ENCODE measurements around the gene VWA3A. TPM values are rescaled to one million over a fixed set of nuclear protein-coding genes. Genes with fewer than 3 reads are reported as not detected.

Gene VWA3A
- total RNA-seq, 4 donors from 2014 or later: 0.35 to 0.40 TPM; not detected in 2

DNA sequence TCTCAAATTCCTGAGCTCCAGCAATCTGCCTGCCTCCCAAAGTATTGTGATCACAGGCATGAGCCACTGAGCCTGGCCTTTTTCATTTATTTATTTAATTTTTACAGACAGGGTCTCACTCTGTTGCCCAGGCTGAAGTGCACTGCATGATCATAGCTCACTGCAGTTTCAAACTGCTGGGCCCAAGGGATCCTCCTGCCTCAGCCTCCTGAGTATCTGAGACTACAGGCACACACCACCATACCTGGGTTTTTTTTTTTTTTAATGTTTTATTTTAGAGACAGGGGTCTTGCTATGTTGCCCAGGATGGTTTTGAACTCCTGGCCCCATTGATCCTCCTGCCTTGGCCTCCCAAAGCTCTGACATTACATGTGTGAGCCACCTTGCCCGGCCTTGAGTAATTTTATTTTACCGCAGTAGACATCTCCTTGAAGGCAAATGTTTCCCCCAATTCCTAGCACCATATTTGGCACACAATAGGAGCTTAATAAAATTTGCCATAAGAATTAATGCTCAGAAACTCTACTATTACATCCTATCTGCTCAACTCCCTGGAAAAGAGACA lies 111.8 kb downstream of the VWA3A start:
- TF ChIP-seq POLR2AphosphoS5 (IDR thresholded peaks at IDR 0.05) (no peak), EP300 (IDR thresholded peaks at IDR 0.05) (no peak), POLR2A (IDR thresholded peaks at IDR 0.05) (no peak)
- TF ChIP-seq, protein P1, sequence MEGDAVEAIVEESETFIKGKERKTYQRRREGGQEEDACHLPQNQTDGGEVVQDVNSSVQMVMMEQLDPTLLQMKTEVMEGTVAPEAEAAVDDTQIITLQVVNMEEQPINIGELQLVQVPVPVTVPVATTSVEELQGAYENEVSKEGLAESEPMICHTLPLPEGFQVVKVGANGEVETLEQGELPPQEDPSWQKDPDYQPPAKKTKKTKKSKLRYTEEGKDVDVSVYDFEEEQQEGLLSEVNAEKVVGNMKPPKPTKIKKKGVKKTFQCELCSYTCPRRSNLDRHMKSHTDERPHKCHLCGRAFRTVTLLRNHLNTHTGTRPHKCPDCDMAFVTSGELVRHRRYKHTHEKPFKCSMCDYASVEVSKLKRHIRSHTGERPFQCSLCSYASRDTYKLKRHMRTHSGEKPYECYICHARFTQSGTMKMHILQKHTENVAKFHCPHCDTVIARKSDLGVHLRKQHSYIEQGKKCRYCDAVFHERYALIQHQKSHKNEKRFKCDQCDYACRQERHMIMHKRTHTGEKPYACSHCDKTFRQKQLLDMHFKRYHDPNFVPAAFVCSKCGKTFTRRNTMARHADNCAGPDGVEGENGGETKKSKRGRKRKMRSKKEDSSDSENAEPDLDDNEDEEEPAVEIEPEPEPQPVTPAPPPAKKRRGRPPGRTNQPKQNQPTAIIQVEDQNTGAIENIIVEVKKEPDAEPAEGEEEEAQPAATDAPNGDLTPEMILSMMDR (IDR thresholded peaks at IDR 0.05): no peak
- Histone ChIP-seq H3K27ac (peak overlapping the region in 1 of 4 donors; percentile 94), H3K4me1 (peaks cover 0 to 43% (median 4%) of the 10 kb centered on the region in 3 donors), H3K4me3 (no peak overlapping the region), H3K36me3 (no peaks in the 10 kb centered on the region), H3K27me3 (no peaks in the 10 kb centered on the region), H3K9me3 (no peaks in the 10 kb centered on the region)
- 100% methylated on average over 2 of the region's 2 CpGs; no CpG with 5 or more reads in 1 of the 2 donors for WGBS, 2 donors (ENCODE audit: low coverage in 1 of 2)
- no peak for ATAC-seq

DNA sequence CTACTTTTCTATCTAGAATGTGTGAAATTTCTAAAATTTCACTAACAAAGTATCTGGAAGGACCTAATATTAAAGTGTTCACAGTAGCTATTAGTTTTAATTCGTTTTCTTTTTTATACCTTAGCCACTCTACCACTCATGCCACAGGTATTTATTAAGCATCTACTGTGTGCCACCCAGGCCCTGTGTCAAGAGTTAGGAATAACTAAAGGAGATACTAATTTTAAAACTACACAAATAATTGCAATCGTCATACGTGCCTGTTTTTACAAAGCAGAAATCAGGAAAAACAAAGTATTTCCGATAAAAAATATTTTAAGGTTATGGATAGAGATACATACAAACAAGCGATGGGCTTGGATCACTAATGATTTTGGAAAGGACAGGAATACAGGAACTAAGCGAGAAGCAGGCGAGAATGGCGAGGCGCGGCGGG lies 113.3 kb downstream of the VWA3A start:
- Histone ChIP-seq H3K4me1 (peaks cover 0 to 45% (median 6%) of the 10 kb centered on the region in 3 donors), H3K4me3 (peak overlapping the region; percentile 91 to 94), H3K27ac (peak overlapping the region; percentile 86 to 94 (median 92)), H3K9me3 (no peaks in the 10 kb centered on the region), H3K27me3 (no peaks in the 10 kb centered on the region), H3K36me3 (no peaks in the 10 kb centered on the region)
- no peak for TF ChIP-seq POLR2AphosphoS5 (IDR thresholded peaks at IDR 0.05)
- TF ChIP-seq, protein P1 (IDR thresholded peaks at IDR 0.05): no peak
- 4 to 9% methylated on average over 8 to 11 of the region's 11 CpGs for WGBS, 2 donors (ENCODE audit: low coverage in 1 of 2)
- no peak for ATAC-seq

DNA sequence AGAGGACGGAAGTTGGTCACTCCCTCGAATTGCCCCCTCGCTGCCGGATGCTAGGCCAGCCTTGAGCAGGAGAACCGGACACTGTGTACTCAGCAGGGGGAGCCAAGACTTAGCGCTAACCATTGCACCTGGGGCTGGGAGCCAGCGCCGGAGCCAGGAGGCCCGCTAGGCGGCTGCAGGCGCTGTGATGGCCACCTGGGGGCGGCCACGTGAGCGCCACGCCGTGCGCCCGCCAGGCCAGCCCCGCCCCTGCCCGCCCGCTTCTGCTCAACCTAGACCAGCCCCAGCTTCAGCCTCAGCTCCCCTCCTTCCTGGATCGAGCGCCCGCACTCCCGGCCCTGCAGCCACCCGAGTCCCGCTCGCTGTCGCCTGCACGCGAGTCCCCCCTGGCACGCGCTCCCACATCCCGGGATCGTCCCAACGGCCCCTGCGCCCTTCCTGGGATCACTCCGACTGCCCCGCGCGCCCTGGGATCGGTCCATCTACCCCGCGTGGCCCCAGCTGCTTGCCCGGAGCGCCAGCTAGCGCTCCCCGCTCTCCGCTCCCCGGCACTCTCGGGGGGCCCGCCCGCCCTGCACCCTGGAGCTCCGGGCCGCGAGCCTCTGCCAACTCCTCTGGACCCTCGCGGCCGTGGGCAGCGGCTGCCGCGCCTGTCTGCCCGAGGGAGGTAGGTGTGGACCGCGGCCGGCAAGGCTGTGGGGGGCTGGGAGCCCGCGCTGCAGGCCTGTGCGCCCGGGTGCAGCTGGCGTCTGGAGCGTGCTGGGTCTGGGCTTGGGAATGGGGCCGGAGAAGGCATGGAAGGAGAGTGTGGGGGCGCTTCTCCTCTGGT lies 113.9 kb downstream of the VWA3A start, which contains the start of gene EEF2K:
Gene EEF2K (plus strand): TSS at position 266 of the 829 bp plus-strand sequence. CDS start 19,452 bp downstream, outside the sequence.
- H3K4me3 ChIP-seq: peak within 1 kb of the TSS; percentile 91 to 94
- peak within 1 kb of the TSS; percentile 86 to 94 (median 92) for H3K27ac ChIP-seq
- TF ChIP-seq, protein P1 (IDR thresholded peaks at IDR 0.05): peak in 3 of 4 experiments; percentile 93 to 96 (median 96)
- TF ChIP-seq POLR2A (IDR thresholded peaks at IDR 0.05): peak; percentile 23 to 30
- no peak for TF ChIP-seq EP300 (IDR thresholded peaks at IDR 0.05)
- TF ChIP-seq POLR2AphosphoS5 (IDR thresholded peaks at IDR 0.05): peak; percentile 94
- 0% methylated on average over 6 of the region's 74 CpGs; no CpG with 5 or more reads in 1 of the 2 donors for WGBS, 2 donors (ENCODE audit: low coverage in 1 of 2)
- H3K27me3 ChIP-seq: no peaks in the 10 kb centered on the region
- ATAC-seq: peak; percentile 97
- H3K36me3 ChIP-seq: no peaks in the 10 kb centered on the region
- H3K9me3 ChIP-seq: no peaks in the 10 kb centered on the region
- peaks cover 0 to 52% (median 6%) of the 10 kb centered on the region in 3 donors for H3K4me1 ChIP-seq

Other genes with a start within 250 kb of the VWA3A start
- 10 to 100 TPM in 3 of 4 donors, 1 to 10 TPM in 1; 2.6 to 98.7 (median 49.4) TPM for gene NPIPB4, start 234.8 kb upstream of the VWA3A start, total RNA-seq
- gene UQCRC2, start 139.2 kb upstream of the VWA3A start, total RNA-seq: 100 to 1,000 TPM; 163 to 198 (median 177) TPM
- not detected for gene PDZD9, start 91.4 kb upstream of the VWA3A start, total RNA-seq
- gene MOSMO, start 84.4 kb upstream of the VWA3A start, total RNA-seq: 10 to 100 TPM; 14.9 to 26.9 (median 24.1) TPM
- gene SDR42E2, start 70.0 kb downstream of the VWA3A start, total RNA-seq: not detected
- 10 to 100 TPM; 31.3 to 38.9 (median 34.8) TPM for gene EEF2K, start 113.7 kb downstream of the VWA3A start, total RNA-seq
- 10 to 100 TPM; 34.9 to 55.4 (median 48.3) TPM for gene POLR3E, start 204.9 kb downstream of the VWA3A start, total RNA-seq

Measured in gastroesophageal sphincter (tissue), 4 donors.